Raji (cell line): ENCODE results near the gene CLIC4.

Experiments
- POLR2A ChIP-seq: IDR thresholded peaks from 2 replicates; pipeline ENCODE4 v1.6.1; 2011; ENCODE audit warnings: low read depth, low read length, control low read depth; ENCODE audit not compliant: insufficient read depth

CLIC4 gene

GRCh38 chr1:24892188-24893153 lies 147.2 kb downstream of the CLIC4 start:
- no peak for TF ChIP-seq POLR2A

- TF ChIP-seq POLR2A = no peak
These were observed 148.2 kb downstream of the CLIC4 start for GRCh38 chr1:24893431-24893830.
